HG03439 (cell line): ENCODE results near the gene ANTXR2.
A peak's percentile ranks its signal among the peaks of the same experiment; 100 is the strongest.

Source experiments
- ATAC-seq: cut with Tn5 transposase; IDR thresholded peaks from one replicate; pipeline ENCODE4 v1.9.1; 2021; ENCODE audit warnings: mild to moderate bottlenecking, moderate library complexity; ENCODE audit not compliant: unreplicated experiment

ANTXR2 gene

DNA sequence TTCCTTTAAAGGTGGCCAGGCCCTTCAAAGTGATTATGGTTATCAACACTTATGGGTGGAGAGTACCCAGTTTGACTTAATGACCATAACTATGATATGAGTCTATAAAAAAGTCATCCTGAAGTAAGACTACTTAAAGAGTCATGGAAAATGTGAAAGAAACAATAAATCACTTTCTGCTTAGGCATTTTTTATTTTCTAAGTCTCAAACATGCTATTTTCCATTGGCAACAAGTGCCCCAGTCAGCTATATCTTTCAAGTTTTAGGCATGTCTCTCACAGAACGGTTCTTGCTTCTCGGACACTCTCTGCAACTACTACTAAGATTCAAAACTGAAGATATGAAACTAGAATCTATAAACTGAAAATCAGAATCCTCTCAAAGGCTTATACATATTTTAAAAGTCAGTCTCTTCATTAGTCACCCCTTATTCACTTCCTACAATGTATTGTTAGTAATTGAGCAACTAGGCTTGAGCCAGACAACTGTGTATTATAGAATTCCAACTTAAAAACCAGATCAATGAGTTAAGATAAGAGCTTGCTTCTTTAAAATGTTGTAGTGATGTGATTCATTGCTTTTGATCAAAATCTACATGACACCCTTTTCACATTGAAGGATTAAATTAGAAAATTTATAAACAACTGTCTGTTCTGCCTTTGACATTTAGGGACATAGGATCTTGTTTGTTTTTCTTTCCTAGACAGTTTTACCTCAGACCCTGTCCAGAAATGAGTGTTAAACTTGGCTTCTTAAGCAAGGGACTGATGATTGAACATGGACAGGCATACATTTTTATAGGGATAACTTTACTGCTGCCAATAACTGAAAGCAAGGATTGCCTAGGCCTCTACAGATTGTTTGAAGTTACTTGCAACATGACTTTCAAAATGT, 2.9 kb downstream of the ANTXR2 start:
- peak; percentile 27 for ATAC-seq

DNA sequence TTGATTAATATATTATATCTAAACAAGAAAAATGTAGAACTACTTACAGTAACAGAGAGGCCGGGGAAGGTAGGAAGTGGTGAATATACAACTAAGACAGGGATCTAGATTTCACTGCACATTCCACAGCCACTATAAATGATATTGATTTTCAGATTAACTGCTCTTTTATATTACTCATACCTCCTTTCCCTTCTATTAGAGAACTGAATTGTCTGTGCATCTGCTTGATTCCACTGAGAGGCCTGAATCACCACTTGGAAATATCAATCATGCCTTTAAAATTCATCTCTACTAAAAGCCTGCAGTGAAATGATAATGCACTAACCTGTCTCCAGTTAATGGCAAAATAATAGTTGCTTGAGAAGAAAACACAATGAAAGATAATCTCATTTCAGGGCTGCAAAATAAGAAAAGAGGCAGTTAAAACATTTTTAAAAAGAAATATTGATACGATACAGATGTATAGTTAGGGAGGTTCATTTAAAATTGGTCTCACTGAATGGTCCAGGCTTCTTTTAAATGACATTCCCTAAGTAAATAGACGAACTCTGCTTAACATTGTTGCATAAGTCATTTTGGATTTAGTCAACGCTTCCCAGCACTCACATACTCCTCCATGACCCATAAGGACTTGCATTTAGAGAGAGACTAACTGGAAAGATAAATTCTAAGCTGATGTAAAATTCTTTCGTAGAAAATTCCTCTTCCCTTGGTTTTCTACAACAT, 3.8 kb downstream of the ANTXR2 start:
- no peak for ATAC-seq

DNA sequence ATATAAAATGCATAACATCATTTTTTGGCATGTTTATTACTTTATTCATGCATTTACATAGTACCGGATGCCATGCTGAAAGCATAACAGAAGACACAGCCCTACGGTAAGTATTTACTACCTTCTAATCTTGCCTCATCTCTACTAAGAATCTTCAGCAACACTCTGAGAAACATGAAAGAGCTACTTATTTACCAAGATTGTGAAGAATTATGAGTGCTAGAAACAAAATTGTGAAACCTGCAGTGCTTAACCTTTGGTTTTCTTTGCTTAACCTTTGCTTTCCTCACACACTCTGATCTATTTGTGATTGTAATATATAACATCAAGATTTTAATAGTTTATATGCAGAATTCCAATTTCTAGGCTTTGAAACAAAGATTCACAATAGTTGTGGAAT, 7.4 kb downstream of the ANTXR2 start:
- no peak for ATAC-seq

DNA sequence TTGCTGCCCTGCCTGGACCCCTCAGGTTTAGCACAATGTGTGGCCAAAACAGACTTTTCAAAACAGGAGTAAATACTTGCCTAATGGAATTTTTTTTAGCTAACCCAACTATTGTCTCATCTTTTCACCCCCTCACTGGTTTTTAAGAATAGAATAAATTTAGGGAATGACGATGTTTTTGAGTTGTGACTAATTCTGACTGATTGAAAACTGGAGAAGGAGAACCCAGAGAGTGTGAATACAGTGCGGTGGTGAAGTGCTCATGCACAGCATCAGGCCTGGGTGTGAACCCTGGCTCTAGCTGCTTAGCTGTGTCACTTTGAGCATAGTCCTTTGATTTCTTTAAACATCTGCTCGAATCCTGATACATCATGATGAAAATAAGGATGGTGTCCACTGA, 10.5 kb downstream of the ANTXR2 start:
- ATAC-seq: no peak

DNA sequence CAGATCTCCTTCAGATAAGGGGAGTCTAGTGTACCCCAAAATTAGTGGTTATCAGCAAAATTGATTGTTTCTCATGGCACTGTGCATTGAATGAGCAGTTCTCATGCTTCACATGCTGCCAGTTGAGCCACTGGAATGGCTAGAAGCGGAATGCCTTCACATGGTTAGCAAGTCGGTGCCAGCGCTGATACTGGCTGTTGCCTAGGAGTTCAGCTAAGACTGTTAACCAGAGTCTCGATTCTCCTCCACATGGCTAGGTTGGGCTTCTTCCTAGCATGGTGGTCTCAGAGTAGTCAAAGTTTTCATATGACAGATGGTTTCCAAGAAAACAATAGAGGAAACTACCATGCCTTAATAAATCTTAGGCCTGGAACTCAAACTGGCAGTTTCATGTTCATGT, 12.2 kb downstream of the ANTXR2 start:
- ATAC-seq: no peak

DNA sequence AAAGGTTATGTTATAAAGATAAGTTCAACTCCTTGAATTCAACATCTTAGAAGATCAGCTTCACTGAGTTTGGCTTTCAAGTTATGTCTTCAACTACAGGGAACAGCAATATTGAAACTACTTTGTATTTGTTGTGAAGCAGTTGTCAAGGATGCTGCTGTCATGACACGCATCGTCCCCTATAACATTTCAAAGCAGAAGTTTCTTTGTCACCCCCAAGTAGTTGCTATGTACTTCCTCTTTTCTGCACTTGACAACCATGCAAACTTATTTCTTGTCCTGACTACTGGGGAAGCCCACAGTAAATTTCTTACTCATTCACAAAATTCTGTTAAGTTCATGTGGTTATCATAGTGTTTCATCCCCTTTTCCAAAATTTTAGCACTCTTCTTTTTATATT, 14.3 kb downstream of the ANTXR2 start:
- peak; percentile 100 for ATAC-seq

DNA sequence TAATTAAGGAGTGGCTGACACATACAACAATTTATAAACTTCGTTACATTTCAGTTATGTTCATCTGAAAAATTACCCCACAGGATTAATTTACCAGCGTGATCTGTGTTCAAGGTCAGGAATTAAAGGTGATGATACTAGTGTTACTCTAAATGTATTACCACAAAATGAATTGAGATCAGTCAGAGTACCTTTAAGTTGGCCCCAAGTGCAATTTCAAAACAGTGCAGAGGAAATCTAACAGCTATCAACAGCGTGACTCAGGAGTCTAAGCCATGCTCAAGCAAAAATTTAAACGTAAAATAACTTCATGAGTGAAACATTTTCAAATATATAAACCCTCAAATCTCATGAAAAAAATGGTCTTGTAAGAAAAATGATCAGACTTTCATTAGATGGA, 18.7 kb downstream of the ANTXR2 start:
- no peak for ATAC-seq

DNA sequence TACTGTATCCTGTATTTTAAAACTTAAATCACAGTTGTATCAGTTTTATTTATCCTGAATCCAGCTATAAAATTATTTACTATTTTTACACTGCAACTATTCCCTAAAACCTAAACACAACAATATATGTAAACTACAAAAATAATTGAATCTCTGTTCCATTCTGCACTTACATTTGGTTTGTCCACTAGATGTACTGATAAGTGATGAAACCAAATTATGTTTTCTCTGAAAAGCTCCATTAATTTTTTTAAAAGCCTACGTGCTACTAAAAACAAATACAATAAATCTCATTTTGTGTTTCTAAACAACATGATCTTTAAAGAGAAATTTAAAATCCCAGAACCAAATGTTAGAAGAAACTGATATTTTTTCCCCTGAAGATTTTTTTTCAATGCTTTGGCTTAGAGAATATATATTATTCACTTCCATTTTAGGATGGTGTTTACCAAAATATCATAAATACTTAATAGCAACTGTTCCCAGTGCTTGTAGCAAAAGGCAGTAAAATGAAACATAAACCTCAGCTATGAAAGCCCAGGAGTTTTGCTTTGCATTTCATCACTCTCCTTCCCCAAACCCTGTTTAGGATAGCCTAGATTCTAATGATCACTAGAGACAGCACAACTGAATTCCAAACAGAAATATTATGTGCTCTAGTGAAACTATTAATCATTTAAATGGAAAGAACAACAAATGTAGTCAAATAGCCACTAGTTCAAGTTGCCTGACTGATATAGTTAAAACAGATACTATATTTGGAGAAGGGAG, 19.7 kb downstream of the ANTXR2 start:
- no peak for ATAC-seq

DNA sequence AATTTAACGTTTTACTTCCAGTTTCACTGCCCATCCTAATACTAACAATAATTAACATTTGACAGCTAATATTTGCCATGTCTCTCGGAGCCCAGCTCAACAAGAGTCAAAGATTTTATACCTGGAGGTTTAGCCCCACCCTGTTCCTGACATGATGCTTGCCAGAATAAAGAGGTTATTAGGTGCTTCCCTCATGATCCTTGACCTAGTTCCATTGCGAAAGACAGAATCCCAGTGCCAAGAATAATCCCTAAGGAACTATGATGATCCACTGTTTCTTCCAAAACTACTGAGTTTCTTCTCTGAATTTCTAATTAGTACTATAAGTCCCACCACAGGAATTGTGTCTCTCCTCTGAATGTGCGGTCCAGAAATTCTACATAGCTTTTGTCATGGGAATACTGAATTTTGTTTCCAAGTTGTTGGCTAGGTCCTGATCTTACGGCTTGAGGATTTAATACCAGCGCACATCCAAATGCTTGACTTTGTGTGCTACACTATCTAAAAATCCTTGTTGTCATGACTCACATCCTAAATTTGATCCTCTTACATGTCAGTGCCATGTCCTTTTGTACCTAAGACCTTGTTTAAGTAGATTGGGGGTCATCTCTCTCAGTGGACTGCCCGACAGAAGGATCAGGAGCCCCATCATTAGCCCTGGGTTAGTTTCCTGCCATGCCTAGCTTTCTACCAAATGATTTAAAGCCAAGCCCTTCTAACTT, 23.1 kb downstream of the ANTXR2 start:
- no peak for ATAC-seq

DNA sequence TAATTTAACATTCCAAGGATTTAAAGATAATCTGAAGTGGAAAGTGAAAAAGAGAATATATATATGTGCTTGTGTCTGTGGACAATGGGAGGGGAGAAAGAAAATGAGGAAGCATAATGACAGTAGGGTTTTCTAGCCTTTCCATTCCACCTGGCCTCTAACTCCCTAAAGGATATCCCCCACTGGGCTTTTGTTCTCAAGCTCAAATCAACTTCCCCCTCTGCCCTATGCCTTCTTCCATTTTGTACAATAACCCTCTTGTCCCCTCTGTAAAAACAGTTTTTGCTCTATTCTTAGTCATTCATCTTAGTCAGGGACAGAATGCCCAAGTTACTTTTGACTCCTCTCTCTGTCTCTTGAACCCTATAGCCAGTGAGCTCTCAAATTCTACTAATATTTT, 23.6 kb downstream of the ANTXR2 start:
- no peak for ATAC-seq

DNA sequence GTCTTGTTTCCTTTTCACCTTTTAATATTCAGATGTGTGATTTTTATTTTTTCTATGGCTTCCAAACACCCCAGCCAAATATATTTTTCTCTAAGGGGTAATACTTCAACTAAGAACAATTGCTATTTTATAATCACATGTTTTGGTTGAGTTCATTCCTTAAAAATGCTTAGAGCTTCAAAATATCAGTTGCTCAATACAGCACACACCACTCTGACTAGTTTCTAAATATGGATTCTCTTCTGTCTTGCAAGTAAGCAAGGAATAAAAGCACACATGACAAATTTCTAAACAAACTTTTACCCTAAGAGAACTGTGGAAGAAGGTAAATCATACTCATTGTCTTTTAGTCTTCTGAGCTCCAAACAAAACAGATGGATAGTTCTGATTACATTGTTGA, 27.2 kb downstream of the ANTXR2 start:
- ATAC-seq: no peak

DNA sequence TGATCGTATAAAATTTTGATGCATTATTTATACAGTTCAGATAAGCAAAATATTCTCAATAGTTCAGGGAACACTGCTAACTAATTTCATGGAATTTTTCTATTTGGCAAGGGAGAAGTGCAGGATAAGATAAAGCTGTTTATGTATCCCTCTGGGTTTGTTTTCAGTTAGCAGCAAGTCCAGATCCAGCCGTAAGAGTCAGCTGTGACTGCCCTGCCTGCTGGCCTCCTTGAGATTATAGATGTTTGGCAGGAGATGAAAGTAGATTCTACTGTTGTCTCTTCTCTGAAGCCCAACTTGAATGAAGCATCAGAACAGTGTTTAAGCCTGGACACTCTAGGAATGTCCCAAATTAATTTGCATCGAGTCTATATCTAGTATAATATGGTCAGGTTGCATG, 29.5 kb downstream of the ANTXR2 start:
- no peak for ATAC-seq

DNA sequence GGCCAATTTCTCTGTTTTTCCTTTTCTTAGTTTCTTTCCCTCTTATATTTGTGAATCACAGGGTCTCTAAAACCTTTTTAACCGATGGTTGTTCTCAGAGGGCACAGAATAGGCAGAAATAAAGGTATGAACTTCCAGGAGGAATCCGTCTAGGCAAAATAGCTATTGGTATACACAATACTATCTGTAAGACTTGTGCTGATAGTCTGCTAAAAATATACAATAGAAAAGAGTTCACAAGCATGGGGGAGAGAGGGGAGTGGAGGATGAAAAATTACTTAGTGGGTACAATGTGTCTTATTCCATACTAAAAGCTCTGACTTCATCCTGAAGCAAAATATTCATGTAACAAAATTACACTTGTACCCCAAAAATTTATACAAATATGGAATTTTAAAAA, 30.2 kb downstream of the ANTXR2 start:
- ATAC-seq: no peak

DNA sequence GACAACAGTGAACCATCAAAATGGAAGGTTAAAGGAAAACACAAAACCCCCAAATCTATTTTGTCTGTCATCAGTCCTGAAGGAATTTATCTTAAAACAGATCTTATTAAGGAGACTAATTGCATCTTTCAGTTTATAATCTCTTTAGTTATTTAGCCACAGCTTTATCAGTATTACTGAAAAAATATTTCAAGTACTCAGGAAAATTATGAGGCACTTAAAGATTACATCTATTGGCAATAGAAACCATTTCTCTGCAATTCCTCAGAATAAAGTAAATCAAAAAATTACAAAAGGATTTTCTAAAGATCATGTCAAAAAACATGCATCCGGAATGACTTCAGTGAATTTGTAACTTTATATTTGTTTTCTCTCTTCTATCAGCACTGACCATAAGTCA, 35.2 kb downstream of the ANTXR2 start:
- ATAC-seq: no peak

DNA sequence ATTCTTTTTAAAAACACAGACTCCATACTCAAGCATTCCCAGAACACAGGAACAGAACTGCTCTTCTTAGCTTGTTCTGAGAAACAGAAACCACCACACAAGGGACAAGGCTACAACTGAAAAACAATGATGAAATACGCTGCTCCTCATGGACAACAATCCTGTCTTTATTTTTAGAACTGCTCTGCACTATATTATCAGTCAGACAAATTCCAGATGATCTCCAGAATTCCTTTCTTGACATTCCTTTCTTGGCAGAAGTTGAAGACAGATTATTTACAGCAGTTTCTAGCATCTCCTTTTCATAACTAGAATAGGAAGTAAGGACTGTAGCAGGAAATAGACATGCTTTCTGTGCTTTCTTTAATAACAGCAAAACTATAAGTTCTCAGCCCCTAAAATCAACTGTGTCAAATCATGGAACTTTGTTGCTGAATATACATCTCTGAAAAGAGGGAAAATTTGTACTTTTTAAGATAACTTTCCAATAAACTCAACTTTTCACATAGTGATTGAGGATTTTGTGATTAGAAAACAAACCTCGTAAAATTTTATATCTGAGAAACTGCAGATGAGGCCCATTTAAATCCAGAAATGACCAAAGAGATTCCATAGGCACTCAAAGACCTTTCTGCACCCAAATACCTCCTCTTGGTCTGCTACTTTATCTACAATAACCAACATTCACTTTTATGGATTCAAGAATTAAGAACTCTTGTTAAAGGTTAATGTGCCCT, 35.9 kb downstream of the ANTXR2 start:
- no peak for ATAC-seq

DNA sequence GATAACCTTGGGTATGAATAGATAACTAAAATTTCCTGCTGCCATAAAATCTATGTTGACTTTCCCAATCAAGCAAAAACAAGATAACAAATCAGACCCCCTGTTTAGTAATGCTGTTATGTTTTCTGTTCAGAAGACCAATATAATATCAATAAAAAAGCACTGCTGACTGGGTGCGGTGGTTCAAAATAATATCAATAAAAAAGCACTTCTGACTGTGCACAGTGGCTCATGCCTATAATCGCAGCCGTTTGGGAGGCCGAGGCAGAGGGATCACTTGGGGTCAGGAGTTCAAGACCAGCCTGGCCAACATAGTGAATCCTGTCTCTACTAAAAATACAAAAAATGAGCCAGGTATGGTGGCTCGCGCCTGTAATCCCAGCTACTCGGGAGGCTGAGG, 36.7 kb downstream of the ANTXR2 start:
- no peak for ATAC-seq

DNA sequence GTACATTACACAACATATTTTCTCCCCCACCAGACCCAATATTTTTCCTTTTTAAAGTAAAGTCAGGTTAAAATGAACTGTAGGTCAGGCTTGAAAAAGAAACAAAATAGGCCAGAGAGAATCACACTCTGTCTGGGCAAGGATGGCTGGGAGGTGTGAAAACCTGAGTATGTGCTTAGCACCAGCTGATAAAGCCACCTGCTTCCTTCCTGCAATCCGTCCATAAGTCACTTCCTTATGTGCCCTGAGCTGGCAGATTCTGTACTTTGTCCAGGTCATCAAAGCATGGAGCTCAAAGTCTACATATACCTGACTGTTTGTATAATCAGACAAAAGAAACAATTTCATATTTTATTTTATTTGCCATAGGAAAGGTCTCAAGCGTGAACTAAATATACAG, 37.7 kb downstream of the ANTXR2 start:
- no peak for ATAC-seq

DNA sequence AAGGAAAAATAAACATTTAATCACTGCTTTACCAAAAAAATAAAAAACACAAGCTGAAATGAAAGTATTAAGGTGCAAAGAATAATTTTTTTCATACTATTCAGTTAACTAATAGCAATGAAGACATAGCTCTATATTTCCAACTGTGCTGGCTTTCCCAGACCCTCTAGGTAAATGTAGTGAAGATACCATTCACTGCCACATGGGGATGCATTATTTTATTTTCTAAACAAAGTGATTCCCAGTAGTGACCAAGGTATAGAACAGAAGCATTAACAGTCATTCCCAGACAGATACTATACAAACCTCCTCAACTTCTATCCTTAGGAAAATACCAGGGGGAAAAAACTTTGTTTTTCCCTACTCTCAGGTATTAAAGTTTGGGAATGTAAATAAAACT, 39.4 kb downstream of the ANTXR2 start:
- no peak for ATAC-seq

DNA sequence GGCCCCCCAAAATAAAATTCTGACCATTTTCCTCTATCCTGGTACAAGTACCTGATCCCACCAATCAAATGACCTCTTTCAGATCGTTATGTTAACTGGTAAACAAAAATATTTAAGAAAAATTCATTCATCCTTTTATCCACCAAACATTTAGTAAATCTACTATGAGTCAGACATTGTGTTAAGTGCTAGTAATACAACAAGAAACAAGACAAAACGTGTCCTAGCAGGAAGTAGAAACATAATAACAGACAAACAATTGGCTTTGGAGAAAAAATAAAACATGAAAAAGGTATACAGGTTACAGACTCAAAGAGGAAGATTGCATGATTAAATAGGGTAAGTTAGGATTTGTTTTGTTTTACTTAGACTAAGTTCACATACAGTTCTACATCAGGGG, 43.7 kb downstream of the ANTXR2 start:
- no peak for ATAC-seq

DNA sequence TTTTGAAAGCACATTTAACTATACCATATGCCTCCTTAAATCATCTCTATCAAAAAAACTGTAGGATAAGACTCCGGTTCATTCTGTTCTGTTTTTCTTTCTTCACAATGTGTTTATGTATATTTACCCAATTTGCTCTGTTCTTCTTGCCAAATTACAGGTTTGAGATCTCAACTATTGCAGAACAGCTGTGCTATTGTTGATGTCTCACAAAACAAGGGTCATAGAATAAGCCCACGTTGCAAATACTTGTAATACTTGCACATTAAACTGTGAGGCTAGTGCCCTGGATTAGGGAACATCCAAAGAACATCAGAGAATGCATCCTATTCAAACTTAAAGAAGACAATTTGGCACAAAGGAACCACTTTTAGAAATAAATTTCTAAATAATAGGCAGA, 45.4 kb downstream of the ANTXR2 start:
- ATAC-seq: no peak
